ENCODE data around the gene ZNF511.

DNA sequence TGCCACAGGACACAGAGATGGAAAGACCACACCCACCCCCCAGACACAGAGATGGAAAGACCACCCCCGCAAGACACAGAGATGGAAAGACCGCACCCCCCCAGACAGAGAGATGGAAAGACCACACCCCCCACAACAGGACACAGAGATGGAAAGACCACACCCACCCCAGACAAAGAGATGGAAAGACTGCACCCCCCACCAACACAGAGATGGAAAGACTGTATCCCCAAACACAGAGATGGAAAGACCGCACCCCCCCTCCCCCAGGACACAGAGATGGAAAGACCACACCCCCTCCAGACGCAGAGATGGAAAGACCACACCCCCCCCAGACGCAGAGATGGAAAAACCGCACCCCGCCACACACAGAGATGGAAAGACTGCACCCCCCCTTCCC lies 8.0 kb downstream of the ZNF511 start:
- TF ChIP-seq, protein P1, sequence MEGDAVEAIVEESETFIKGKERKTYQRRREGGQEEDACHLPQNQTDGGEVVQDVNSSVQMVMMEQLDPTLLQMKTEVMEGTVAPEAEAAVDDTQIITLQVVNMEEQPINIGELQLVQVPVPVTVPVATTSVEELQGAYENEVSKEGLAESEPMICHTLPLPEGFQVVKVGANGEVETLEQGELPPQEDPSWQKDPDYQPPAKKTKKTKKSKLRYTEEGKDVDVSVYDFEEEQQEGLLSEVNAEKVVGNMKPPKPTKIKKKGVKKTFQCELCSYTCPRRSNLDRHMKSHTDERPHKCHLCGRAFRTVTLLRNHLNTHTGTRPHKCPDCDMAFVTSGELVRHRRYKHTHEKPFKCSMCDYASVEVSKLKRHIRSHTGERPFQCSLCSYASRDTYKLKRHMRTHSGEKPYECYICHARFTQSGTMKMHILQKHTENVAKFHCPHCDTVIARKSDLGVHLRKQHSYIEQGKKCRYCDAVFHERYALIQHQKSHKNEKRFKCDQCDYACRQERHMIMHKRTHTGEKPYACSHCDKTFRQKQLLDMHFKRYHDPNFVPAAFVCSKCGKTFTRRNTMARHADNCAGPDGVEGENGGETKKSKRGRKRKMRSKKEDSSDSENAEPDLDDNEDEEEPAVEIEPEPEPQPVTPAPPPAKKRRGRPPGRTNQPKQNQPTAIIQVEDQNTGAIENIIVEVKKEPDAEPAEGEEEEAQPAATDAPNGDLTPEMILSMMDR (IDR thresholded peaks at IDR 0.05; ENCODE audit: low read depth, low read length, poor library complexity, severe bottlenecking), result no peak
- no peak for TF ChIP-seq EZH2phosphoT487 (IDR thresholded peaks at IDR 0.05; ENCODE audit: borderline replicate concordance, low read length)

Data from DOHH2 (cell line).